ENCODE results near the gene ACRBP.

DNA sequence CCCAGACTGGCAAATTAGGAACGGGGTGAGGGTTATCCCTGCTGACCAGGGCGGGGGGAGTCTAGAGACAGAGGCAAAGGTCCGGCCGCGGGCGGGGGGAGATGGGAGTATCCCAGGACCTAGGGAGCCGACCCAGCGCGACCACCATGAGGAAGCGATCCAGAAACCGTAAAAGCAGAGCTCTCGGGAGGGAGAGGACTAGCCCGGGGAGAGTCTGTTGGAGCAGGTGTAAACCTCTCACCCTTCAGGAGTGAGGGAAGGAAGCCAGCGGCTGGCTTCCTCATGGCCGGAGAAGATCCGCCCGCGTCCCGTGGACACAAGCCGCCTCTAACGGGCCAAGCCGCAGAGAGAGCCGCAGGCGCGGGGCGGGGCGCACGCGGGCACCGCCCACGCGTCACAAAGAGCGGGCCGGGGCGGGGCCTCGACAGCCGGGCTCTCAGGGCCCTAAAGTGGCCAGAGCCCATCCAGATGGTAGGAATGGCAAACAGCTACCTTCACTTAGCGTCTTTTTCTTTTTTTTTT lies at the start of gene ACRBP:
- no peak for TF ChIP-seq POLR2A (IDR thresholded peaks at IDR 0.05)
- TF ChIP-seq, protein P1, sequence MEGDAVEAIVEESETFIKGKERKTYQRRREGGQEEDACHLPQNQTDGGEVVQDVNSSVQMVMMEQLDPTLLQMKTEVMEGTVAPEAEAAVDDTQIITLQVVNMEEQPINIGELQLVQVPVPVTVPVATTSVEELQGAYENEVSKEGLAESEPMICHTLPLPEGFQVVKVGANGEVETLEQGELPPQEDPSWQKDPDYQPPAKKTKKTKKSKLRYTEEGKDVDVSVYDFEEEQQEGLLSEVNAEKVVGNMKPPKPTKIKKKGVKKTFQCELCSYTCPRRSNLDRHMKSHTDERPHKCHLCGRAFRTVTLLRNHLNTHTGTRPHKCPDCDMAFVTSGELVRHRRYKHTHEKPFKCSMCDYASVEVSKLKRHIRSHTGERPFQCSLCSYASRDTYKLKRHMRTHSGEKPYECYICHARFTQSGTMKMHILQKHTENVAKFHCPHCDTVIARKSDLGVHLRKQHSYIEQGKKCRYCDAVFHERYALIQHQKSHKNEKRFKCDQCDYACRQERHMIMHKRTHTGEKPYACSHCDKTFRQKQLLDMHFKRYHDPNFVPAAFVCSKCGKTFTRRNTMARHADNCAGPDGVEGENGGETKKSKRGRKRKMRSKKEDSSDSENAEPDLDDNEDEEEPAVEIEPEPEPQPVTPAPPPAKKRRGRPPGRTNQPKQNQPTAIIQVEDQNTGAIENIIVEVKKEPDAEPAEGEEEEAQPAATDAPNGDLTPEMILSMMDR (IDR thresholded peaks at IDR 0.05): no peak
